NB4 (cell line): ENCODE results near the gene GABRB2.

ENCODE experiments used
- POLR2A ChIP-seq: IDR thresholded peaks from 2 replicates; pipeline ENCODE4 v1.6.1; 2011; ENCODE audit warnings: mild to moderate bottlenecking; ENCODE audit not compliant: insufficient read length; ENCODE audit errors: extremely low read depth
- TF ChIP-seq, protein P1 (sequence below): IDR thresholded peaks from one replicate; pipeline ENCODE4 v1.5.1; 2012; ENCODE audit warnings: low read depth, low read length
- TF ChIP-seq, protein P2 (sequence below): IDR thresholded peaks from 2 replicates; pipeline ENCODE4 v1.6.1; 2011; ENCODE audit warnings: low read depth, low read length

DNA sequence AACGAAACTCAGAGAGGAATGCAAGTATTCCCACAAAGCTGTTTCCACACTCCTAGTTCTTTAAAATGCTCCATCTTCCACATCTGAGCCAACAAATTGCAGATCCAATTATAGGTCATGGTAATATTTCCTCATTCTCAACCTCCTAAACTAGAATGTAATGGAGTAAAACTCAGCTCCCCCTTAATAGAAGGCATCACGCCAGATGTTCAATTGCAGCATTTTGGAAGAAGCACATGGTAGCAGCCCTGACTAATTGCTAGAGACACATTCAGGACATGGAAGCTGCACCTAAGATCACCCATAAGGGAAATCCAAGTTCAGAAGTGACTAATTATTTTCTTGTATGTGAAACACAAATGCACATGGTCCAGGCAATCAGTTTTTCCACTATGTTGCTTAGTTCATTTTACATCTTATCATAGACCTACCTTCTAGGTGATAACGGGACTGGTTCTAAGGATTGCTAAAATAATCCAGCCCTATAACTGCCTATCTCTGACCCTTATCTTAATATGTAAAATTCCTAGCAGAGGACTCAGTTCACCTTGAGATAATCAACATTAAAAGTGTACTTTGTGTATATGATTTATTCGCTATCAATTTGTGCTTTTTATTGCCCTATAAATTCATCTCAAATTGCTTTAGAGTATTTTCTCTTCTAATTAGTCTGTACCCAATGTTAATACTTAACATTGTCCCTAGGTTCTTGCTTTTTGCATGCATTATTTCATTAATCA is 75.1 kb downstream of the GABRB2 start:
- TF ChIP-seq, protein P1, sequence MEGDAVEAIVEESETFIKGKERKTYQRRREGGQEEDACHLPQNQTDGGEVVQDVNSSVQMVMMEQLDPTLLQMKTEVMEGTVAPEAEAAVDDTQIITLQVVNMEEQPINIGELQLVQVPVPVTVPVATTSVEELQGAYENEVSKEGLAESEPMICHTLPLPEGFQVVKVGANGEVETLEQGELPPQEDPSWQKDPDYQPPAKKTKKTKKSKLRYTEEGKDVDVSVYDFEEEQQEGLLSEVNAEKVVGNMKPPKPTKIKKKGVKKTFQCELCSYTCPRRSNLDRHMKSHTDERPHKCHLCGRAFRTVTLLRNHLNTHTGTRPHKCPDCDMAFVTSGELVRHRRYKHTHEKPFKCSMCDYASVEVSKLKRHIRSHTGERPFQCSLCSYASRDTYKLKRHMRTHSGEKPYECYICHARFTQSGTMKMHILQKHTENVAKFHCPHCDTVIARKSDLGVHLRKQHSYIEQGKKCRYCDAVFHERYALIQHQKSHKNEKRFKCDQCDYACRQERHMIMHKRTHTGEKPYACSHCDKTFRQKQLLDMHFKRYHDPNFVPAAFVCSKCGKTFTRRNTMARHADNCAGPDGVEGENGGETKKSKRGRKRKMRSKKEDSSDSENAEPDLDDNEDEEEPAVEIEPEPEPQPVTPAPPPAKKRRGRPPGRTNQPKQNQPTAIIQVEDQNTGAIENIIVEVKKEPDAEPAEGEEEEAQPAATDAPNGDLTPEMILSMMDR: no peak
- TF ChIP-seq, protein P2, sequence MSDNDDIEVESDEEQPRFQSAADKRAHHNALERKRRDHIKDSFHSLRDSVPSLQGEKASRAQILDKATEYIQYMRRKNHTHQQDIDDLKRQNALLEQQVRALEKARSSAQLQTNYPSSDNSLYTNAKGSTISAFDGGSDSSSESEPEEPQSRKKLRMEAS: no peak
- TF ChIP-seq POLR2A: no peak
